Brain microvascular endothelial cell (primary cell): Measurements from ENCODE around the gene TPRG1.

Experiments
- DNase-seq: peaks from one replicate; pipeline ENCODE4 v3.0.0-alpha.2; 2020
- H3K27ac ChIP-seq: fragments of 250-450 bp; sonication (Bioruptor Pico); 2 replicates; pipeline ENCODE4 v1.5.1; 2020; ENCODE audit warnings: mild to moderate bottlenecking, moderate library complexity
- H3K27me3 ChIP-seq: fragments of 250-450 bp; sonication (Bioruptor Pico); replicated peaks from 2 replicates; pipeline ENCODE4 v1.5.1; 2020; ENCODE audit warnings: mild to moderate bottlenecking
- H3K36me3 ChIP-seq: fragments of 250-450 bp; sonication (Bioruptor Pico); replicated peaks from 2 replicates; pipeline ENCODE4 v1.5.1; 2020; ENCODE audit warnings: mild to moderate bottlenecking
- H3K4me3 ChIP-seq: 2 replicates; pipeline ENCODE4 v1.5.1; 2011; ENCODE audit warnings: low read depth, mild to moderate bottlenecking, control low read depth, low read length, moderate library complexity
- CTCF ChIP-seq: IDR thresholded peaks from 2 replicates; pipeline ENCODE4 v1.5.1; 2011; ENCODE audit warnings: low read depth, mild to moderate bottlenecking, moderate library complexity, low read length, control low read depth, inconsistent platforms; ENCODE audit errors: missing control alignments
- in situ Hi-C: cut with HindIII; loops from 2 replicates; pipeline ENCODE4 v1.10.0; 2017; ENCODE audit warnings: low sequenced_read_pairs, low pct_ligation_motif_present

Gene TPRG1

GRCh38 chr3:189157232-189158007 lies 14.4 kb upstream of the TPRG1 start:
- H3K36me3 ChIP-seq, result no peaks in the 10 kb centered on the region
- DNase-seq, result no peak
- in situ Hi-C loops, result no loop called here
- TF ChIP-seq CTCF, result no peak
- no peak overlapping the region for H3K27ac ChIP-seq
- H3K4me3 ChIP-seq, result no peak overlapping the region
- H3K27me3 ChIP-seq, result no peaks in the 10 kb centered on the region

GRCh38 chr3:189158034-189158433 lies 13.7 kb upstream of the TPRG1 start:
- in situ Hi-C loops, result no loop called here

GRCh38 chr3:189160519-189161309 lies 11.1 kb upstream of the TPRG1 start:
- H3K27ac ChIP-seq, result no peak overlapping the region
- no peak for TF ChIP-seq CTCF
- in situ Hi-C loops, result no loop called here

More at GRCh38 chr3:189158034-189158433, 13.7 kb upstream of the TPRG1 start:
- H3K4me3 ChIP-seq, result no peak overlapping the region
- H3K36me3 ChIP-seq, result no peaks in the 10 kb centered on the region
- no peak for TF ChIP-seq CTCF
- H3K27ac ChIP-seq, result no peak overlapping the region
- no peak for DNase-seq
- H3K27me3 ChIP-seq, result no peaks in the 10 kb centered on the region

GRCh38 chr3:189165092-189165612 lies 6.6 kb upstream of the TPRG1 start:
- TF ChIP-seq CTCF, result no peak
- no peak for DNase-seq
- in situ Hi-C loops, result no loop called here

More at GRCh38 chr3:189160519-189161309, 11.1 kb upstream of the TPRG1 start:
- DNase-seq, result no peak
- Histone ChIP-seq H3K4me3 (no peak overlapping the region), H3K36me3 (no peaks in the 10 kb centered on the region), H3K27me3 (no peaks in the 10 kb centered on the region)

GRCh38 chr3:189166321-189166720 lies 5.5 kb upstream of the TPRG1 start:
- TF ChIP-seq CTCF, result no peak
- Histone ChIP-seq H3K27ac (no peak overlapping the region), H3K36me3 (no peaks in the 10 kb centered on the region), H3K27me3 (no peaks in the 10 kb centered on the region), H3K4me3 (no peak overlapping the region)
- in situ Hi-C loops, result no loop called here
- no peak for DNase-seq

More at GRCh38 chr3:189165092-189165612, 6.6 kb upstream of the TPRG1 start:
- Histone ChIP-seq H3K36me3 (no peaks in the 10 kb centered on the region), H3K27ac (no peak overlapping the region), H3K27me3 (no peaks in the 10 kb centered on the region), H3K4me3 (no peak overlapping the region)
